Kidney epithelial cell (primary cell): ENCODE measurements around the gene TNFSF9. TPM values are rescaled to one million over a fixed set of nuclear protein-coding genes. Genes with fewer than 3 reads are reported as not detected.

Experiments
- DNase-seq: peaks from one replicate; pipeline ENCODE4 v3.0.0-alpha.2; 2010; ENCODE audit warnings: low read depth
- H3K27me3 ChIP-seq: 2 replicates; pipeline ENCODE4 v1.6.0; 2011; ENCODE audit warnings: low read length; ENCODE audit not compliant: control insufficient read depth, insufficient read depth
- H3K36me3 ChIP-seq: 2 replicates; pipeline ENCODE4 v1.5.1; 2011; ENCODE audit warnings: low read length; ENCODE audit not compliant: control insufficient read depth, insufficient read depth
- H3K4me3 ChIP-seq: 2 replicates; pipeline ENCODE4 v1.5.1; 2011; ENCODE audit warnings: low read depth, mild to moderate bottlenecking, control low read depth, low read length
- total RNA-seq: library from RNA; depleted of rRNA; stranded (reverse); fragments of >200 nt; gene quantifications from 2 replicates; pipeline ENCODE4 v1.2.3, GENCODE V29; 2015
- TF ChIP-seq, protein P1 (sequence below): IDR thresholded peaks from 2 replicates; pipeline ENCODE4 v1.5.1; 2011; ENCODE audit warnings: mild to moderate bottlenecking, moderate library complexity, low read length, control low read depth, inconsistent platforms; ENCODE audit not compliant: insufficient read depth, poor library complexity, severe bottlenecking

TNFSF9 gene
- total RNA-seq, 1 donor from 2014 or later, result 8.9 TPM

DNA sequence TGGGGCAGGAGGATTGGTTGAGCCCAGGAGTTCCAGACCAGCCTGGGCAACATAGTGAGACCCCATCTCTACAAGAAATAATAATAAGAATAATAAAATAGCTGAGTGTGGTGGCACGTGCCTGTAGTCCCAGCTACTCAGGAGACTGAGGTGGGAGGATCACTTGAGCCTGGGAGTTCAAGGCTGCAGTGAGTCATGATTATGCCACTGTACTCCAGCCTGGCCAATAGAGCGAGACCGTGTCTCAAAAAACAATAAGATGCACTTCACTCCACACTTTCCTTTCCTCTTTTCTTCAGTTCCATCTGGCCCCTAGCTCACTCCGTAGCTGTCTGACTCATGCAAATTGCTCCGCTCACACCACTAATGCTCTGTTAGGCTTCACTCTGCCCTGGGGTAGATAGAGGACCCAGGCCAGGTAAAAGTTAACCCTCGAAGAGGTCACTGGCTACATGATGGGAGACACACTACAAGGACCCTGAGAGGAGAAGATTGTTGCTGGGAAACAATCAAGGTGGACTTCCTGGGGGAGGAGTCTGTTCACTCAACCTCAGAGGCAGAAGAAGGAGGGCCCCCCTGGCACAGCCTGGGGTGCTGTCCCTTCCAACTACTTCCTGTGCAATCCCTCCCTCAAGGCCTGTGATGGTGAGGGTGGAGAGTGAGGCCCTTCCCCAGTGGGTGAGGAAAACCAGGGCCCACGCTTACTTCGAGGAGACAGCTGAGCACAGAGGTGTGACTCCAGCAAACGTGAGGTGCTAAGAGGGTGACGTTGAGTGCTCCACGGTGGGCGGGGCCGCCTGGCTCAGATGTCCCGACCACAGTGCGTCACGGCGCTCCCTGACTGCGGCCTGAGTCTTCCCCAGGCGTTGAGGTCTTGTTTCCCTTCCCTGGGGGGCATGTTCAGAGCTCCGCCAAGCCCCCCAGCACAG lies 8.8 kb upstream of the TNFSF9 start:
- Histone ChIP-seq H3K27me3 (no peaks in the 10 kb centered on the region), H3K36me3 (no peaks in the 10 kb centered on the region), H3K4me3 (no peak overlapping the region)
- TF ChIP-seq, protein P1, sequence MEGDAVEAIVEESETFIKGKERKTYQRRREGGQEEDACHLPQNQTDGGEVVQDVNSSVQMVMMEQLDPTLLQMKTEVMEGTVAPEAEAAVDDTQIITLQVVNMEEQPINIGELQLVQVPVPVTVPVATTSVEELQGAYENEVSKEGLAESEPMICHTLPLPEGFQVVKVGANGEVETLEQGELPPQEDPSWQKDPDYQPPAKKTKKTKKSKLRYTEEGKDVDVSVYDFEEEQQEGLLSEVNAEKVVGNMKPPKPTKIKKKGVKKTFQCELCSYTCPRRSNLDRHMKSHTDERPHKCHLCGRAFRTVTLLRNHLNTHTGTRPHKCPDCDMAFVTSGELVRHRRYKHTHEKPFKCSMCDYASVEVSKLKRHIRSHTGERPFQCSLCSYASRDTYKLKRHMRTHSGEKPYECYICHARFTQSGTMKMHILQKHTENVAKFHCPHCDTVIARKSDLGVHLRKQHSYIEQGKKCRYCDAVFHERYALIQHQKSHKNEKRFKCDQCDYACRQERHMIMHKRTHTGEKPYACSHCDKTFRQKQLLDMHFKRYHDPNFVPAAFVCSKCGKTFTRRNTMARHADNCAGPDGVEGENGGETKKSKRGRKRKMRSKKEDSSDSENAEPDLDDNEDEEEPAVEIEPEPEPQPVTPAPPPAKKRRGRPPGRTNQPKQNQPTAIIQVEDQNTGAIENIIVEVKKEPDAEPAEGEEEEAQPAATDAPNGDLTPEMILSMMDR, result no peak
- DNase-seq, result peak; percentile 86

GRCh38 chr19:6522712-6523111 lies 8.1 kb upstream of the TNFSF9 start:
- no peaks in the 10 kb centered on the region for H3K36me3 ChIP-seq
- H3K4me3 ChIP-seq, result no peak overlapping the region
- no peak for DNase-seq
- no peaks in the 10 kb centered on the region for H3K27me3 ChIP-seq
- TF ChIP-seq, protein P1, result no peak

- TF ChIP-seq, protein P1, result no peak
These were observed 6.5 kb upstream of the TNFSF9 start for GRCh38 chr19:6524311-6524710.

DNA sequence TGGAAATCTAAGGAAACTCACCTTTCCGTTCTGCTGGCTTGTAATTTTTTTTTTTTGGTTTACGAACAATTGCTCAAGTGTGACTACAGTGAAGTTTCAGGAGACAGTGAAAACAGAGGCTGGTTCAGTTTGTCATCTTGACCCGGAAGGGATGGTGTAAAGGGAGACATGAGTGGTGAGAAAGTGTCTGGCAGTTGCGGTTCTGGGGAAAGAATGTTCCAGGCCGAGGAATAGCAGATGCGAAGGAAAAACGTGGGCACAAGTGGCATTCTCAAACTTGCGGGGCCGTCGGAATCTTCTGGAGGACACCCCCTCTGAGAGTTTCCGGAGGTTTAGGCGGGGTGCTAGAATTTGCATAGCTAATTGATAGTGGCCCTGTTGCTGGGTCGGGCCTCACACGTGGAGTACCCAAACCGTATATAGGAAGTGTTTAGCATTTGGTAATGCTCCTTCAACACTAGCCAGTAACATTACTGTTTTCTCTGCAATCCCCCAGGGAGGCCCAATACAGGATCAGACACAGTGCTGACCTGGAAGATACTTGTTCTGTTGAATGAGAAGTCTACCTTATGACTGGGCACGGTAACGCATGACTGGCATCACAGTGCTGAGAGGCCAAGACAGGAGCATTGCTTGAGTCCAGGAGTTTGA lies 2.8 kb upstream of the TNFSF9 start:
- no peak overlapping the region for H3K4me3 ChIP-seq
- no peak for DNase-seq
- TF ChIP-seq, protein P1, result no peak

More at GRCh38 chr19:6524311-6524710, 6.5 kb upstream of the TNFSF9 start:
- Histone ChIP-seq H3K36me3 (no peaks in the 10 kb centered on the region), H3K27me3 (no peaks in the 10 kb centered on the region), H3K4me3 (no peak overlapping the region)
- DNase-seq, result no peak

DNA sequence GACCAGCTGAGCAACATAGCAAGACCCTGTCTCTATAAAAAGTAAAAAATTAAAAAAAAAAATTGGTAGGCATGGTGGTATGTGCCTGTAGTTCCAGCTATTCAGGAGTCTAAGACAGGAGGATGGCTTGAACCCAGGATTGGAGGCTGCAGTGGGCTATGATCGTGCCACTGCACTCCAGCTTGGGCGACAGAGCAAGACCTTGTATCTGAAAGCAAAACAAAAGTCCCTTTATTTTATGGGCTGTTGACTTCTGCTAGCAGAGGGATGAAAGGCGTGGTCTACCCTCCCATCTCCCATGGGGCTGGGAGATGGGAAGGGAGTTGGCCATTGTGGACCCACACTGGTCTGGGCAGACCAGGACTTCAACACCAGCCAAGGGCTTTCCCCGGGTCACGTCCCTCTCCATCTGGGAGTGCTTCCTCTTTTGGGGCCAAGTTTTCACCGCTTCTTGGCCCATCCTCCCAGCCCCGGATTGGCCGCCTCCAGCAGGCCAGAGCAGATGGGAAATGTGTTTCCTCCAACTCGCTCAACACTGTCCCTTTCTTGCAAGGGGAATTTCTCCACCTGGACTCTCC lies 2.2 kb upstream of the TNFSF9 start:
- DNase-seq, result no peak
- Histone ChIP-seq H3K36me3 (no peaks in the 10 kb centered on the region), H3K4me3 (no peak overlapping the region), H3K27me3 (no peaks in the 10 kb centered on the region)
- TF ChIP-seq, protein P1, result no peak

More for the DNA sequence above, 2.8 kb upstream of the TNFSF9 start:
- Histone ChIP-seq H3K36me3 (no peaks in the 10 kb centered on the region), H3K27me3 (no peaks in the 10 kb centered on the region)
